HL-60 (cell line): Measurements from ENCODE around the gene CXCL14.

Experiments
- DNase-seq, 2 experiments: peaks; one replicate each; pipeline ENCODE4 v3.0.0-alpha.2; 2010 to 2020; ENCODE audit warnings: low read depth in 1 of 2, low spot score in 1 of 2
- H3K27ac ChIP-seq: fragments of 250-450 bp; sonication (Bioruptor Pico); replicated peaks from 2 replicates; pipeline ENCODE4 v1.5.1; 2020; ENCODE audit warnings: mild to moderate bottlenecking, moderate library complexity
- H3K27me3 ChIP-seq: fragments of 250-450 bp; sonication (Bioruptor Pico); 2 replicates; pipeline ENCODE4 v1.5.1; 2021; ENCODE audit warnings: mild to moderate bottlenecking, moderate library complexity; ENCODE audit not compliant: insufficient read depth, poor library complexity, severe bottlenecking
- H3K4me3 ChIP-seq: replicated peaks from 2 replicates; pipeline ENCODE4 v1.5.1; 2011; ENCODE audit warnings: mild to moderate bottlenecking, control low read depth, low read length; ENCODE audit not compliant: insufficient read depth
- CTCF ChIP-seq: IDR thresholded peaks from one replicate; pipeline ENCODE4 v1.5.1; 2011; ENCODE audit warnings: low read length, control low read depth, inconsistent platforms; ENCODE audit not compliant: insufficient read depth
- GABPA ChIP-seq: IDR thresholded peaks from 2 replicates; pipeline ENCODE4 v1.6.1; 2012; ENCODE audit warnings: low read depth
- POLR2AphosphoS5 ChIP-seq: IDR thresholded peaks from 2 replicates; pipeline ENCODE4 v1.6.1; 2012; ENCODE audit warnings: low read depth
- REST ChIP-seq: IDR thresholded peaks from 2 replicates; pipeline ENCODE4 v1.6.1; 2012; ENCODE audit warnings: low read depth; ENCODE audit not compliant: insufficient replicate concordance
- SPI1 ChIP-seq: IDR thresholded peaks from 2 replicates; pipeline ENCODE4 v1.6.1; 2012; ENCODE audit warnings: low read depth, mild to moderate bottlenecking, borderline replicate concordance

Gene CXCL14

GRCh38 chr5:135560858-135561257 lies 17.9 kb downstream of the CXCL14 start:
- no peaks in the 10 kb centered on the region for H3K27me3 ChIP-seq
- DNase-seq = peak; percentile 35 to 75
- TF ChIP-seq SPI1 (peak; percentile 88), REST (no peak), POLR2AphosphoS5 (no peak), CTCF (peak; percentile 58)

GRCh38 chr5:135559354-135559753 lies 19.4 kb downstream of the CXCL14 start:
- Histone ChIP-seq H3K27me3 (no peaks in the 10 kb centered on the region), H3K4me3 (no peak overlapping the region), H3K27ac (no peak overlapping the region)
- no peak for DNase-seq
- TF ChIP-seq SPI1 = no peak
- no peak for TF ChIP-seq GABPA
- TF ChIP-seq POLR2AphosphoS5 = no peak

More at GRCh38 chr5:135560858-135561257, 17.9 kb downstream of the CXCL14 start:
- no peak overlapping the region for H3K4me3 ChIP-seq
- no peak overlapping the region for H3K27ac ChIP-seq

GRCh38 chr5:135557076-135557838 lies 21.5 kb downstream of the CXCL14 start:
- Histone ChIP-seq H3K4me3 (no peak overlapping the region), H3K27ac (no peak overlapping the region), H3K27me3 (no peaks in the 10 kb centered on the region)
- DNase-seq = no peak
- TF ChIP-seq GABPA (no peak), CTCF (no peak), SPI1 (no peak), POLR2AphosphoS5 (no peak), REST (no peak)

- no peak for DNase-seq
- no peaks in the 10 kb centered on the region for H3K27me3 ChIP-seq
- TF ChIP-seq POLR2AphosphoS5 (no peak), REST (no peak), SPI1 (no peak), CTCF (no peak), GABPA (no peak)
- H3K4me3 ChIP-seq = no peak overlapping the region
- no peak overlapping the region for H3K27ac ChIP-seq
These were observed 22.2 kb downstream of the CXCL14 start for GRCh38 chr5:135556620-135557019.
